Thyroid gland (tissue), 4 donors: ENCODE measurements around the gene CTXN3.

Source experiments
- CTCF ChIP-seq, 6 experiments: fragments of 200-600 bp in 3 of 6; fragments of 450-650 bp in 3 of 6; sonication (generic) in 3 of 6; IDR thresholded peaks; one replicate each; pipeline ENCODE4 v1.5.1; 2016 to 2019; ENCODE audit warnings: antibody characterized with exemption in 6 of 6, mild to moderate bottlenecking in 2 of 6, inconsistent platforms in 1 of 6, moderate library complexity in 1 of 6
- POLR2A ChIP-seq, 2 donors: fragments of 450-650 bp; IDR thresholded peaks; one replicate each; pipeline ENCODE4 v1.6.1; 2017; ENCODE audit warnings: antibody characterized with exemption in 2 of 2, mild to moderate bottlenecking in 2 of 2, moderate library complexity in 1 of 2

GRCh38 chr5:127621601-127622325 lies 27.1 kb upstream of the CTXN3 start:
- TF ChIP-seq POLR2A (IDR thresholded peaks at IDR 0.05): no peak
- no peak for TF ChIP-seq CTCF (IDR thresholded peaks at IDR 0.05)
